ENCODE results near the gene VGLL4. TPM values are rescaled to one million over a fixed set of nuclear protein-coding genes. Genes with fewer than 3 reads are reported as not detected.

The VGLL4 gene
- total RNA-seq, 1 donor from 2014 or later = 82.6 TPM

GRCh38 chr3:11679964-11680363 is 36.2 kb upstream of the VGLL4 start:
- Mint-ChIP-seq H3K36me3 (no peaks in the 10 kb centered on the region), H3K9me3 (no peaks in the 10 kb centered on the region), H3K4me1 (no peaks in the 10 kb centered on the region), H3K4me3 (no peak overlapping the region), H3K27ac (no peak overlapping the region), H3K27me3 (ENCODE audit: insufficient read depth, low read depth) (peaks cover 3% of the 10 kb centered on the region)
- H3K4me3 ChIP-seq = no peak overlapping the region
- TF ChIP-seq EZH2 (IDR thresholded peaks at IDR 0.05) = no peak
- no peak for TF ChIP-seq EZH2phosphoT487 (IDR thresholded peaks at IDR 0.05)
- no peak for TF ChIP-seq CTCF (IDR thresholded peaks at IDR 0.05)
- H3K79me2 ChIP-seq (ENCODE audit: low read depth) = no peaks in the 10 kb centered on the region
- H3K36me3 ChIP-seq = no peaks in the 10 kb centered on the region
- no peak overlapping the region for H3K9ac ChIP-seq
- no peaks in the 10 kb centered on the region for H3K4me1 ChIP-seq
- H3K27ac ChIP-seq = no peak overlapping the region
- H3F3A ChIP-seq (ENCODE audit: low read depth) = no peaks in the 10 kb centered on the region
- no peaks in the 10 kb centered on the region for H4K20me1 ChIP-seq (ENCODE audit: low read depth)
- no peaks in the 10 kb centered on the region for H3K9me3 ChIP-seq (ENCODE audit: low read depth)
- H3K27me3 ChIP-seq = no peaks in the 10 kb centered on the region
- H2AFZ ChIP-seq (replicated peaks) = no peak overlapping the region
- H3K4me2 ChIP-seq = no peak overlapping the region
- no peak for DNase-seq (ENCODE audit: low spot score)

GRCh38 chr3:11672363-11672762 is 28.6 kb upstream of the VGLL4 start:
- H3K27ac Mint-ChIP-seq = no peak overlapping the region
- H3K36me3 Mint-ChIP-seq = no peaks in the 10 kb centered on the region
- Histone ChIP-seq H2AFZ (replicated peaks) (no peak overlapping the region), H3F3A (ENCODE audit: low read depth) (no peaks in the 10 kb centered on the region), H3K27ac (no peak overlapping the region), H3K9ac (no peak overlapping the region), H4K20me1 (ENCODE audit: low read depth) (peaks cover 8% of the 10 kb centered on the region), H3K36me3 (no peaks in the 10 kb centered on the region), H3K4me2 (no peak overlapping the region), H3K4me1 (no peaks in the 10 kb centered on the region), H3K79me2 (ENCODE audit: low read depth) (no peaks in the 10 kb centered on the region), H3K4me3 (no peak overlapping the region), H3K27me3 (no peaks in the 10 kb centered on the region), H3K9me3 (ENCODE audit: low read depth) (no peaks in the 10 kb centered on the region)
- H3K4me1 Mint-ChIP-seq = peaks cover 3% of the 10 kb centered on the region
- no peaks in the 10 kb centered on the region for H3K9me3 Mint-ChIP-seq
- no peak overlapping the region for H3K4me3 Mint-ChIP-seq
- TF ChIP-seq EZH2 (IDR thresholded peaks at IDR 0.05) (no peak), CTCF (IDR thresholded peaks at IDR 0.05) (no peak), EZH2phosphoT487 (IDR thresholded peaks at IDR 0.05) (no peak)
- no peaks in the 10 kb centered on the region for H3K27me3 Mint-ChIP-seq (ENCODE audit: insufficient read depth, low read depth)
- DNase-seq (ENCODE audit: low spot score) = no peak

GRCh38 chr3:11671648-11672100 is 28.0 kb upstream of the VGLL4 start:
- Histone ChIP-seq H3K36me3 (no peaks in the 10 kb centered on the region), H3K27me3 (no peaks in the 10 kb centered on the region), H3F3A (ENCODE audit: low read depth) (no peaks in the 10 kb centered on the region), H4K20me1 (ENCODE audit: low read depth) (peaks cover 8% of the 10 kb centered on the region), H3K79me2 (ENCODE audit: low read depth) (no peaks in the 10 kb centered on the region), H3K9ac (no peak overlapping the region), H2AFZ (replicated peaks) (no peak overlapping the region), H3K4me1 (no peaks in the 10 kb centered on the region), H3K4me3 (no peak overlapping the region), H3K4me2 (no peak overlapping the region), H3K9me3 (ENCODE audit: low read depth) (no peaks in the 10 kb centered on the region), H3K27ac (no peak overlapping the region)
- Mint-ChIP-seq H3K36me3 (no peaks in the 10 kb centered on the region), H3K4me3 (no peak overlapping the region), H3K27ac (no peak overlapping the region), H3K4me1 (peaks cover 3% of the 10 kb centered on the region), H3K9me3 (no peaks in the 10 kb centered on the region), H3K27me3 (ENCODE audit: insufficient read depth, low read depth) (no peaks in the 10 kb centered on the region)
- no peak for TF ChIP-seq EZH2phosphoT487 (IDR thresholded peaks at IDR 0.05)
- no peak for TF ChIP-seq CTCF (IDR thresholded peaks at IDR 0.05)
- no peak for TF ChIP-seq EZH2 (IDR thresholded peaks at IDR 0.05)
- no peak for DNase-seq (ENCODE audit: low spot score)

Measured in neural progenitor cell (in vitro differentiated cells).